NCI-H128 (cell line): ENCODE data around the gene XRN2.

Source experiments
- DNase-seq: peaks from one replicate; lab custom pipeline; 2025; ENCODE audit not compliant: unreplicated experiment; lab: John Stamatoyannopoulos, UW

The XRN2 gene, protein sequence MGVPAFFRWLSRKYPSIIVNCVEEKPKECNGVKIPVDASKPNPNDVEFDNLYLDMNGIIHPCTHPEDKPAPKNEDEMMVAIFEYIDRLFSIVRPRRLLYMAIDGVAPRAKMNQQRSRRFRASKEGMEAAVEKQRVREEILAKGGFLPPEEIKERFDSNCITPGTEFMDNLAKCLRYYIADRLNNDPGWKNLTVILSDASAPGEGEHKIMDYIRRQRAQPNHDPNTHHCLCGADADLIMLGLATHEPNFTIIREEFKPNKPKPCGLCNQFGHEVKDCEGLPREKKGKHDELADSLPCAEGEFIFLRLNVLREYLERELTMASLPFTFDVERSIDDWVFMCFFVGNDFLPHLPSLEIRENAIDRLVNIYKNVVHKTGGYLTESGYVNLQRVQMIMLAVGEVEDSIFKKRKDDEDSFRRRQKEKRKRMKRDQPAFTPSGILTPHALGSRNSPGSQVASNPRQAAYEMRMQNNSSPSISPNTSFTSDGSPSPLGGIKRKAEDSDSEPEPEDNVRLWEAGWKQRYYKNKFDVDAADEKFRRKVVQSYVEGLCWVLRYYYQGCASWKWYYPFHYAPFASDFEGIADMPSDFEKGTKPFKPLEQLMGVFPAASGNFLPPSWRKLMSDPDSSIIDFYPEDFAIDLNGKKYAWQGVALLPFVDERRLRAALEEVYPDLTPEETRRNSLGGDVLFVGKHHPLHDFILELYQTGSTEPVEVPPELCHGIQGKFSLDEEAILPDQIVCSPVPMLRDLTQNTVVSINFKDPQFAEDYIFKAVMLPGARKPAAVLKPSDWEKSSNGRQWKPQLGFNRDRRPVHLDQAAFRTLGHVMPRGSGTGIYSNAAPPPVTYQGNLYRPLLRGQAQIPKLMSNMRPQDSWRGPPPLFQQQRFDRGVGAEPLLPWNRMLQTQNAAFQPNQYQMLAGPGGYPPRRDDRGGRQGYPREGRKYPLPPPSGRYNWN

DNA sequence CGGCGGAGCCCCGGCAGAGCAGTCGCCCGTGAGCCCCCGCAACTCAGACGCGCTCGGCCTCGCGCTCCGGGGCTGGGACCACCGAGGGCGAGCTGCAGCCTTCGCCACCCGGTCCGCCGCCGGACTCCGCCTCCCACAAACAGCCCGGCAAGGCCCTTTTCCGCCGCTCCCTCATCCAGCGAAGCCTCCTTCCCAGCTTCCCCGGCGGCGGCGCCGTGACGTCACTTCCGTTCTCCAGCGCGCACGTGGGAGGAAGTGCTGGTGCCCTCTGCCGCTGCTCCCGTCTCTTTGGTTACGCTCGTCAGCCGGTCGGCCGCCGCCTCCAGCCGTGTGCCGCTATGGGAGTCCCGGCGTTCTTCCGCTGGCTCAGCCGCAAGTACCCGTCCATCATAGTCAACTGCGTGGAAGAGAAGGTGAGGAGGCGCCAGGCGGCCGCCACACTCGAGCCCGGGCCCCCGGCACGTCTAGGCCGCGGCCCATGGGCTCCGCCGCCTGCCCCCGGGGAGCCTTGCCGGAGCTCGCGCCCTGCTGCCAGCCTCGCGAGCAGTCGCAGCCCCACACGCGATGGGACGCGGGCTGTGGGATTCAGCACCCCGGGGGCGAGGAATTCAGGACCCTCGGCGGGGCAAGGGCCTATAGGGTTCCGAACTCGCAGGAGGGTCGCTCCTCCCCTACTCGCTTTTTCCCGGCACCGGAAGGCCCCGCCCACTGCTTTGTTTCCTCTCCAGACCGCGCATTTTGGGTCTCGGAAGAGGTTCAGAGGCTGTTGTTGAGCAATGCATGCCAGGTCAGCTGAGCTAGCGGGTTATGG, at the start of gene XRN2:
TSS of gene XRN2 (plus strand) at position 271 of the 811 bp plus-strand sequence. CDS start at position 339, 68 bp downstream.
- DNase-seq = peak; percentile 92

DNA sequence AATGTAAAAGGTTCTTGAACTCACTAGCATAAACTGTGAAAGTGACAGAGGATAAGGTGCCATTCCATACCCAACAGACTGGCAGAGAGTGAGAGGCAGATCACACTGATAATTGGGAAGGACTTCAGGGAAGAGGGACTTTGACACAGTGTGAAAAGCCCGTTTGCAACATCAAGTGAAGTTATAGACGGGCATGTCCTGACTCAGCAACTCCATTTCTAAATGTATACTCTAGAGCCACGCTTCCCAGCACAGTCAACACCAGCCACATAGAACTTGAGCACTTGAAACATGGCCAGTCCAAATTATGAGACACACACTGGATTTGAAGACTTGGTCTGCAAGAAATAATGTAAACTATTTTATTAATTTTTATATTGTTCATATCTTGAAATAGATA, 45.9 kb upstream of the XRN2 start:
- no peak for DNase-seq

DNA sequence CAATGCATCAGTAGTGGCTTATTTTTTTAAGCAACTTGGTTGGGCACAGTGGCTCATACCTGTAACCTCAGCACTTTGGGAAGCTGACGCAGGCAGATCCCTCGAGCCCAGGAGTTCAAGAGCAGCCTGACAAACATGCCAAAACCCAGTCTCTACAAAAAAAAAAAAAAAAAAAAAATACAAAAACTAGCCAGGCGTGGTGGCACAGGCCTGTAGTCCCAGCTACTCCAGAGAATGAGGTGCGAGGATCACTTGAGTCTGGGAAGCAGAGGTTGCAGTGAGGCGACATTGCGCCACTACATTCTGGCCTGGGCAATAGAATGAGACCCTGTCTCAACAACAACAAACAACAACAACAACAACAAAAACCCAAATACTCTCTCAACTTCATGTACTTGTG, 44.7 kb upstream of the XRN2 start:
- DNase-seq = no peak

DNA sequence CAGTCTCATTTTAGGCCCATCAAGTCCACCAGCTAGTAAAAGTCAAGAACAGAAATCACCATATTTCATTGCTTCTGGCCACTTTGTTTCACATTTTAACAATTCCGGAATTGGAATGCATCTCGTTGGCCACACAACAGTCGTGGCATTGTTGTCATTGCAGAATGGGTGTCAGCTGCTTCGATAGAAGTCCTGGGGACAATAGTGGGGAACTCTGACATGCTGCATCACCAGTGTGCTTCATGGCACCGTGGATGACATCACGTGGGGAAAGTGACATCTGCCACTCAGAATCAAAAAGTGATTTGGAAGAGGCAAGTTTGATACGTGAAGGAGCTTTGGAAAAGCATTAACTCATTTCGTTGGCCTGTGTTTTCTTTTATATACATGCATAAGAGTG, 43.8 kb upstream of the XRN2 start:
- DNase-seq = no peak

DNA sequence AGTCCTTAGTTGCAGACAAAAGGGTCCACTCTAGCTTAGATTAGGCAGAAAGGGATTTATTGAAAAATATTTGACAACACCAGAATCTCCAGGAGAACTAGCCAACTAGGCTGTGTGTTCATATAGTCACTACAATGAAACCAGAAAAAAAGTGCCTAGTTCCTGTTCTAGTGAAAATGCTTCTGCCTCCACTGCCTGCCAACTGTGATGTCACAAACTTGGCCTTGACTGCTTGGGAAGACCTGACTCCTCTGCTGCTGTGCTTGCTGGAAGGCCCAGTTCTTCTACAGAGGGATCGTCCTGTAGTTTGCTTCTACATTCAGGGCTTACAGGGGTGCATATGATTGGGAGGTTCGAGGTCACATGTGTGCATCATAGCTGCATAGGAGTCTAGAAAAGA, 40.3 kb upstream of the XRN2 start:
- no peak for DNase-seq

DNA sequence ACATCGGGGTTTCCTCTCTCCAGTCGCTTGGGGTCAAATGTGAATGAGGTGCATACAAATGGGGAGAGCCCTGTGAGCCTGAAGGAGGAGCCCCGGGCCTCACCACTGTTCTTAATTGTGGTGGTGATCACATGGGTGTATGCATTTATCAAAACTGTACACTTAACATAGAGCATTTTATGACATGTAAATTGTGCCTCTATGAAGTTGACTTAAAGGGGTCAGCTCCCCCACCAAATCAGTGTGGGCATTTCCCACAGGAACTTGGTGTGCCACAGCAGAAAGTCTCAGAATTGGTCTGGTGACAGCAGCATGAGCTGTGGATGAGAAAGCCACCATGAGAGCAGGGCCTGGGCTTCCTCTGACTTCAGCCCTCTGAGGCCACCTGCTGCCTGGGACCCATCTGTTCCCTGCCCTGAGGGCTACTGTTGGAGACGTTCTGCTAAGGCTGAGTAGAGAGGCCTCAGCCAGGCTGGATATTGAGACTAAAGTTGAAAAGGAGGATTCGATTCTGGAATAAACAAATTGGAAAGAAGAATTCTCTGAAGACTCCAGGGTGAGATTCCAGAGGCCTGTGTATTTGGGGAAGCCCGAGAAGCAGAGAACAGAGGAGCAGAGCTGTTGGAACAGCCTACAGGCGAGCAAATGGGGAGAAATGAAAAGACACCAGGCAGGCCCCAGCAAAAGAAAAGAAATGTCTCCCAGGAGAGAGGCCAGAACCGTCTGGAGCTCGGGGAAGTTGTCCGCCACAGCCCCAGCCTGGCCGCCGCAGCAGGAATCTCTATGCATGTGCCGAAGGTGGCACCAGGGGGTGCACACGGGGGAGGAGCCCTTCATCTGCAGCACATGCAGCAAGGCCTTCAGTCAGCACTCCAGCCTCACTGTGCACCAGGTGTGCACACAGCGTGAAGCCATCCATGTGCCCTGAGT, 37.6 kb upstream of the XRN2 start:
- DNase-seq = no peak

DNA sequence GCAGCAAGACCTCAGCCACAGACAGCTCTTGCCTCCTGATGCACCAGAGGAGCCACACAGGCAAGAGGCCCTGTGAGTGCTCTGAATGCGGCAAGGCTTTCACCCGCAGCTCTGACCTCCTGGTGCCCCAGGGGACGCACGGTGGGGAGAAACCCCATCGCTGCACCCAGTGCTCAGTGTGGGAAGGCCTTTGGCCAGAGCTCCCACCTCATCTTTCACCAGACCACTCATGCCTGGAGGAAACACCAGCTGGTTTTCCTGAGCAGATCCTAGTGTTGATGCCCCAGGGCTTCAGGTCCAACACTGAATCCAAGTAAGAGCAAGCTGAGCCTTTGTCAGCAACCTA, 37.0 kb upstream of the XRN2 start:
- DNase-seq = no peak

DNA sequence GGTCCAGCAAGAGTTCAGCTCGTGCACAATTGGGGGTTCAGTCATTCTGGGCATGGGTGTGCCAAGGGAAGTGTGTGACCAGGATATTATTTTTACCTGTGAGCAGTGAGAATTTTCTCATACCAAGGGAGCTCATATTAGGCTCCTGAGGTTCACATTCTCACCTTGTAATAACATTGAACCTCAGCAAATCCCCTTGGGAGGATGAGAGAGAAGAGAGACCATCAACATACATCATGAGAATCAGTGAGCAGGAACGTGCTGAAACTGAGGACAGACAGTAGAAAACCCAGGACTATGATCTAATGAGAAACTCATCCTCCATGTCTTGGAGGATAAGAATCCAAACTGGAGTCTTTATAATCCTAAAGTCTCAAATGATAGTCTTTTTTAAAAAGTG, 33.4 kb upstream of the XRN2 start:
- DNase-seq = no peak

DNA sequence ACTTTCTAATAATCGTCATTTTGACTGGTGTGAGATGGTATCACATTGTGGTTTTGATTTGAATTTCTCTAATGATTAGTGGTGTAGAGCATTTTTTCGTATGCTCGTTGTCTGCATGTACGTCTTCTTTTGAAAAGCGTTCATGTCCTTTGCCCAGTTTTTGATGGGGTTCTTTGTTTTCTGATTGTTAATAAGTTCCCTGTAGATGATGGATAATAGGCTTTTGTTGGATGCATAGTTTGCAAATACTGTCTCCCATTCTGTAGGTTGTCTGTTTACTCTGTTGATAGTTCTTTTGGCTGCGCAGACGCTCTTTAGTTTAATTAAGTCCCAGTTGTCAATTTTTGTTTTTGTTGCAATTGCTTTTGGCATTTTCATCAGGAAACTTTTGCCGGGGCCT, 32.3 kb upstream of the XRN2 start:
- no peak for DNase-seq

DNA sequence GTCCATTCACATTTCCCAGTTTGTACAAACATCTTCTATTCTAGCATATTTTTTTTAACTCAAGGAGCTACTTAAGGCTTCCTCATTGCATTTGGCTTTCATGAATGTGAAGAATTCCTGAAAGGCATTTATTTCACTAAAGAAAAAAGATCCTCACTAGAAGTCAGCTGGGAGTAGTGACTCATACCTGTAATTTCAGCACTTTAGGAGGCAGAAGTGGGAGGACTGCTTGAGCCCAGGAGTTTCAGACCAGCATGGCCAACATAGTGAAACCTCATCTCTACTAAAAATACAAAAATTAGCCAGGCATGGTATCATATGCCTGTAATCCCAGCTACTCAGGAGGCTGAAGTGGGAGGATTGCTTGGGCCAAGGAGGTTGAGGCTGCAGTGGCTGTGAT, 30.9 kb upstream of the XRN2 start:
- DNase-seq = no peak

DNA sequence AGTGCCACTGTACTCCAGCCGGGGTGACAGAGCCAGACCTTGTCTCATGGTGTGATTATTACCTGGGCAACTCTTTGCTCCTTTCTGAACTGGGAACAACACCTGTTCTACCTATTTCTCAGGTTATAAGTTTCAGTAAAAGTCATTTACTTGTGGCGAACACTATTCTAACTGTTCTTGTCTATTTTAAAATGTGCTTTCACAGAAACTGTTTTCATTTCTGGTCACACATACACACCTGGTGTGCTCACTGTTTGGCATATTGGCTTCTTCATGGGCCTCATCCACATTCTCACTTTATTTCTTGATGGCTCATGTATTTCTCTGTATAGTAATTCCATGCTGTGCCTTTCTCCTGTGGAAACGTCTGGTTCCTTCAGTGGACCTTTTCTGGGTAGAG, 30.5 kb upstream of the XRN2 start:
- no peak for DNase-seq

DNA sequence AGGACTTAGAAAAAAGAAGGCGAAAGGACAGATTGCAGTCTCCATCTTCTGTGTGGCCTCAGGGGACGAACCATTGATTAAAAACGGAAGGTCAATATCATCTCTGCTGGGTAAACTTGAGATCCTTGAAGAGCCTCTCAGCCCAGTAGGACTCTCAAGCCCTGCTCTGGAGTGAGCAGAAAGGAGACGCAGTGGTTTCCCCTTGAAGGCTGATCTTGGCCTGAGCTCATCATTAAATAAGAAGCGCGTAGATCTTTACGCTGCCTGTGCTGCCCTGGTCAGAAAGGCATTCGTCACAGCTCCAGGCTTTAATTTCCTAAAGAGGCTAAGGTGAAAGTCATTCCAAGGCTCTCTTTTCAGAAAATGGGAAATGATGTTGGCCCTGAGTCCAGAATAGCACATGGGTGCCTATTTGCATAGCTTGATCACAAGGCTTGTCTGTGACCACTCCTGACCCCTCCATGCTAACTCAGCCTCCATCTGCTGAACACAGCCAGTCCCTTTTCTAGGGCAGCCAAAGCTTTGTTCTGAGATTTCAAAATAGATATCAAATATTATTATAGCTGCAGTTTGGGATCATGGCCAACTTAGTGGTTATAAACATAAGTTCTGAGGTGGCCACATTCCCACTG, 29.3 kb upstream of the XRN2 start:
- no peak for DNase-seq

DNA sequence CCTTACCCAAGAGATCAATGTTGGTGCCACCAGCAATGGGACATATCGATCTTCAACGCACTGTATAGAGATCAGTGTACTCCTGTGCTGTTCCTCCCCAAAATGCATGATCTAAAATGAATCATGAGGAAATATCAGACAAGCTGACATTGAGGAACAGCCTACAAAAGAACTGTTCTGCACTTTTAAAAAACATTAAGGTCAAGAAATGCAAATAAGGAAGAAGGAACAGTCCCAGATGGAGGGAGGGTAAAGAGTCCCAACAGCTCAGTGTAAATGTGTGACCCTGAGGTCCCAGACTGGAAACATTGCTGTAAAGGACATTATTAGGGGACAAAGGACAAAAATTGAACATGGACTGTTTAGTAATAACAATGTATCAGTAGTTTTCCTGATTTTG, 24.3 kb upstream of the XRN2 start:
- no peak for DNase-seq

DNA sequence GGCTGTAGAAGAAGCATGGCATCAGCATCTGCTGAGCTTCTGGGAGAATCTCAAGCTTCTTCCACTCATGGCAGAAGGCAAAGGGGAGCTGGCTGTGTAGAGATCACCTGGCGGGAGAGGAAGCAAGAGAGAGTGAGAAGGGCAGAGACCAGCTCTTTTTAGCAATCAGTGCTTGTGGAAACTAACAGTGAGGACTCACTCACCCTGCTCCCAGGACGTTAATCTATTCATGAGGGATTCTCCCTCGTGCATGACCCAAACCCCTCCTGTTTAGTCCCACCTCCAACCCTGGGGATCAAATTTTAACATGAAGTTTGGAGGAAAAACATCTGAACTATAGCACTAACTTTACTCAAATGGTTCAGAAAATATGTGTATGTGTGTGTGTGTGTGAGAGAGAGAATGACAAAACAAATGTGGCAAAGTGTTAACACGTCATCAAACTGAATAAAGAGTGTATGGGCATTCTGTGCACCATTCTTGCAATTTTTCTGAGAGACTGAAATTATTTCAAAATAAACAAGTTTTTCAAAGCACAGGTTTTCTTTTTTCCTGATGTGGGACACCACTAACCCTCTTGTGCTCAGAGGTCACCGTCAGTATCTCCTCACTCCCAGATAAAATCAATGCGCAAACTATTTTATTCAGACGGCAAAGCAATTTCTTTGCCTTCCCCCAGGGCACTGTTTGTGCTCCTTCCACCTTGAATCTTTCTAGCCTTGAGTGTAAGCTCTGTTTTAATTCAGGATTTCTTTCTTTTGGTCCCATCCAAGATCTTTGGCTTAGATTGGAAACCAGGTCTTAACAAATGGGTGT, 23.2 kb upstream of the XRN2 start:
- DNase-seq = no peak

DNA sequence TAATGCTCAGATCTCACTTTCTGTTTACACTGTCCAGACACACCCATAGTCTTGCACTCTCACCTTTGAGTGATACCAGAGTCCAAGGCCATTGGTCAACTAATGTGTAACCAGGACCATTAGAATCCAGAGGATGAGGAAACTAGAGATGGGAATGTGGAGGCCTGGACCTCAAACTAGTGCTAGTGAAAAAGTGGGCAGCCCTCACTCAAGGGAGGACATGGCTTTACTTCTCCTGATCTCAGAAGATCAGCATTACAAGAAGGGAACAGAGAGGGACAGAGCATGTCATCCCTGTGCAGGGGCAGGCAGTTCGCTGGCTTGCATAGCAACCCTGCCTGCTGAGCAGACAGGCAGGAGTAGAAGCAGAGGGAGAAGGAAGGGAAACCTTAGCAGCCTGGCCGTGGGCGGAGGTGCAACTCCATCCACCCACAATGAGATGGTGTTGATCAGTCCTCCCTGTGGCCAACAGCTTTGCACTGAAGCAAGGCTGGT, 22.6 kb upstream of the XRN2 start:
- no peak for DNase-seq

DNA sequence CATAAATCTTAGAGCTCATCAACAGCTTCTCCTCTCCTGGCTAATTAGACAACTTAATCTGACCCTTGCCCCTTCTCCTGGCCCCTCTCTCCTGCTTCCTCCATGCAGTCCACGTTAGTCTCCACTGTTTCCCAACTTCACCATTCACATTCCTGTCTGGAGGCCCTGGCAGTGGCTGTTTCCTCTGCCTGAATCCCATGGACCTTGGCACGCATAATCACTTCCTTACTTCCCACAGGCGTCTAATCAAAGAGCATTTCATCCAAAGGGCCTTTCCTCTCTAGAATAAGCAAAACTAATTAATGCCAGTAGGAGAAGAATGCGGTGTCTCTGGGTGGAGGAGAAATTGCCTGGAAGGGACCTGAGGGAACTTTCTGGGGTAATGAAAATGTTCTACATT, 16.4 kb upstream of the XRN2 start:
- DNase-seq = no peak

DNA sequence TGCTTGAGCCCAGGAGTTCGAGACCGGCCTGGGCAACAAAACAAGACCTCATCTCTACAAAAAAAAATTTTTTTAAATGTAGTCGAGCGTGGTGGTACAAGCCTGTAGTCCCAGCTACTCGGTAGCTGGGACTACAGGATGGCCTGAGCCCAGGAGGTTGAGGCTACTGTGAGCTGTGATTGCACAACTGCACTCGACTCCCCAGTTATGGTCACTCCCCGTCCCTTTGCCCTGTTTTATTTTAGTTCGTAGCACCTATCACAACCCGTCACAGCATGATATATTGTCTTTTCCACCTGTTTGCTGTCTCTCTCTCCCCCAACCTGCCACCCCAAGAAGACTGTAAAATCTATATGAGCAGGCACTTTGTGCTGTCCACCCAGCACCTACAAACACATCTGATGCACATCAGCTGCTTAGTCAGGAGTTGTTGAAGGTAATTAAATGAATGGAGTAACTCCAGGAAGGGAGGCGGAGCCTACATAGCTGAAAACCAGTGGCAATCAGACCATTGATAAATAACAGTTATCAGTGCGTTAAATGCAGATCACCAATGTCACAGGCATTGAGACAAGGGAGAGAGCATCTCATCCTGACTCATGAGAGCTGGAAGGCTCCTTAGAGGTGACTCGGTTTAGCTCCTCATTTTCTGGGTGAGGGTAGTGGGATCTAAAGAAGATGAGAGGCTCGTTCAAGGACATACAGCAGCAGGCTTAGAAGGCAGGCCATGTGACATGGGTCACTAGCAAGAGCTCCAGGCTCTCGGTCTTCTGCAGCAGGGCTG, 14.4 kb upstream of the XRN2 start:
- no peak for DNase-seq

DNA sequence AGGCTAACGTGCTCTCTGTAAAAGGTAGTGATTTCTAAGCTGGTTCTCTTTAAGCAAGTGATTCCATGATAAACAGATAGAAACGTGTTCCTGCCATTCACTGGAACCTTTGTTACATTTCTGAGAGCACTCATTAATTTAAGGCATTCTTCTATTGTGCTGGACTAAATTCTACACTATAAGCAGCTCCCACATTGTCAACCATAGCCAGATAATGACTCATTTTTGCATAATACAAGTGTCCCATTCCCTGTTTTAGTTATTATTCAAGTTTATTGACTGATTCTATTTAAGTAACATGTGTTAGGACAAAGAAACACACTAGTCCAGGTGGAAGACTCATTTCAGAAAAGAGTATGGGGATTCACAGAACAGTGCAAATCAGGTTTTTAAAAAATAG, 13.5 kb upstream of the XRN2 start:
- DNase-seq = no peak
